Stimulated activated CD4-positive, alpha-beta T cell treated with anti-CD3 and anti-CD28 coated beads, Interleukin-4, amount 100 ng/mL, for 24 hours (primary cell): ENCODE results near the gene RAB6B.

ENCODE experiments used
- DNase-seq: peaks from one replicate; pipeline ENCODE4 v3.0.0-alpha.2; 2020

Gene RAB6B

GRCh38 chr3:133878518-133878917 lies 17.2 kb downstream of the RAB6B start:
- no peak for DNase-seq

- no peak for DNase-seq
Measured at GRCh38 chr3:133877221-133877620, 18.5 kb downstream of the RAB6B start.

GRCh38 chr3:133874761-133875438 lies 20.8 kb downstream of the RAB6B start:
- no peak for DNase-seq

GRCh38 chr3:133874344-133874743 lies 21.3 kb downstream of the RAB6B start:
- no peak for DNase-seq

GRCh38 chr3:133872781-133873180 lies 22.9 kb downstream of the RAB6B start:
- DNase-seq = no peak

GRCh38 chr3:133872161-133872560 lies 23.5 kb downstream of the RAB6B start:
- DNase-seq = no peak

GRCh38 chr3:133871368-133872090 lies 24.2 kb downstream of the RAB6B start:
- DNase-seq = no peak

GRCh38 chr3:133870822-133871221 lies 24.9 kb downstream of the RAB6B start:
- no peak for DNase-seq

- DNase-seq = no peak
Measured at GRCh38 chr3:133869586-133869985, 26.1 kb downstream of the RAB6B start.

GRCh38 chr3:133868758-133869475 lies 26.8 kb downstream of the RAB6B start:
- no peak for DNase-seq

- no peak for DNase-seq
Measured at GRCh38 chr3:133868186-133868585, 27.5 kb downstream of the RAB6B start.

- no peak for DNase-seq
Measured at GRCh38 chr3:133866141-133866540, 29.5 kb downstream of the RAB6B start.

- DNase-seq = no peak
Measured at GRCh38 chr3:133865136-133865855, 30.4 kb downstream of the RAB6B start.

- DNase-seq = no peak
Measured at GRCh38 chr3:133864616-133865015, 31.1 kb downstream of the RAB6B start.

GRCh38 chr3:133863911-133864310 lies 31.8 kb downstream of the RAB6B start:
- no peak for DNase-seq

GRCh38 chr3:133862161-133862560 lies 33.5 kb downstream of the RAB6B start:
- DNase-seq = no peak

GRCh38 chr3:133860519-133860918 lies 35.2 kb downstream of the RAB6B start:
- no peak for DNase-seq

GRCh38 chr3:133859381-133860234 lies 36.1 kb downstream of the RAB6B start:
- DNase-seq = no peak

GRCh38 chr3:133857767-133858166 lies 37.9 kb downstream of the RAB6B start:
- no peak for DNase-seq

GRCh38 chr3:133856316-133856715 lies 39.4 kb downstream of the RAB6B start:
- no peak for DNase-seq

- DNase-seq = no peak
Measured at GRCh38 chr3:133855772-133856171, 39.9 kb downstream of the RAB6B start.

- no peak for DNase-seq
Measured at GRCh38 chr3:133855002-133855370, 40.7 kb downstream of the RAB6B start.
